GM18505 (cell line): ENCODE data around the gene CACNA1C.
"Not testable (repeated sequence)": the region's sequence is repeated elsewhere in the genome, so short reads cannot be mapped to it uniquely, and the experiment has no call there.

Experiments used
- ATAC-seq: cut with Tn5 transposase; IDR thresholded peaks from one replicate; pipeline ENCODE4 v1.9.1; 2021; ENCODE audit not compliant: unreplicated experiment
- POLR2A ChIP-seq: IDR thresholded peaks from 4 replicates; pipeline ENCODE4 v1.6.1; 2011; ENCODE audit warnings: borderline replicate concordance; ENCODE audit not compliant: insufficient read depth, insufficient read length; ENCODE audit errors: extremely low read depth

Gene CACNA1C

DNA sequence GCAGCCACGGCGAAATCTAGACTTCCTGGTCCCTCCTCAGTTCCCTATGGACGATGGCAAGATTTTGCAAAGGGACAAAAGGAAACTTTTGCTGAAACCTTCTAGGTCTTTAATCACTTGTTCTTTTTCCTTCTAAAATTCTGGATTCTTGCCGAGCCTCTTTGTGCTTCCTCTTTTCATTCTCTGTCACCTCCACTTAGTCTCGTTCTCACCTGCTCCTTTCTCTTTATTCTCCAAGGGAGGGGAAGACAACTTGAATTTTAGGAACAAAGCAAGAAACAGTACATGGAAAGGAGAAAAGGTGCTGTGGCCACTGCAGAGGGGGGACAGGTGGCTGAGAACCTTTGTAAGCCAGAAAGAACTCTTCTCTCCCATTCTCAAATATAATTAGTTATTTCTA lies 194.8 kb downstream of the CACNA1C start:
- ATAC-seq: no peak
- TF ChIP-seq POLR2A: no peak

DNA sequence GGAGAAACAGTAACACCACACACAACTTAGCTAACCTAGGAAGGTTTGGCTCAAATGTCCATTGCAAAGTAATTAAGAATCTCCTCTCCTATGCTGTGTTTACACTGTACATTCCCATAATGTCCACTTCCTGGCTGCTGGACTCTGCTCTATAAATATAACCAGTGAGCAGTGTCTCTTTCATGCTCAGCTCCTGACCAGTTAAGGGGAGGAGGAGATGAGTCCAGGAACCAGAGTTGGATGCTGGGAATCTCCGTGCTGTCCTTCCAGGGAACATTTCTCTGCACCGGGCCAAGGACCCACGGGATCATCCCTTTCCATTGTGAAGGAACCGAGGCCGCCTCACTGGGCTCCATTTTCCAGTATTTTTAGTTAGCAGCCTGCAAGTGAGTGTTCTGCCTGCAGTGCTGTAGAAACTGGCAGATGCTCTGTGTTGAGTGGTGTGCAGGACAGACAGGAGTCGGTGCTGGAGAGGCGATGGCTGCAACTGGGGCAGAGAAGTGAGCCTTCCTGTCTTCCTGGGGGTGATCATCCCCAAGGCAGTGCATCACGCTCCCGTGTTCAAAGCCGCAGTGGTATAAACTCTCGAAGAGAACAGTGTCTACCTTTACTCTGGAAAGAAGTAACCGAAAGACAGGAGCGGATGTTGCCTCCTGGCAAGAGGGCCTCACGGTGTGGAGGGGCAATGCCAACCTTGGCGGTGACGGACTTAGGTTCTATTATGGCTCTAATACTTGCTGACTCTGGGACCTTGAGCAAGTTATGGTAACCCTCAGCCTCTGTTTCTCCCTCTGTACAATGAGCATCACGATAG lies 195.5 kb downstream of the CACNA1C start:
- ATAC-seq: no peak
- no peak for TF ChIP-seq POLR2A

DNA sequence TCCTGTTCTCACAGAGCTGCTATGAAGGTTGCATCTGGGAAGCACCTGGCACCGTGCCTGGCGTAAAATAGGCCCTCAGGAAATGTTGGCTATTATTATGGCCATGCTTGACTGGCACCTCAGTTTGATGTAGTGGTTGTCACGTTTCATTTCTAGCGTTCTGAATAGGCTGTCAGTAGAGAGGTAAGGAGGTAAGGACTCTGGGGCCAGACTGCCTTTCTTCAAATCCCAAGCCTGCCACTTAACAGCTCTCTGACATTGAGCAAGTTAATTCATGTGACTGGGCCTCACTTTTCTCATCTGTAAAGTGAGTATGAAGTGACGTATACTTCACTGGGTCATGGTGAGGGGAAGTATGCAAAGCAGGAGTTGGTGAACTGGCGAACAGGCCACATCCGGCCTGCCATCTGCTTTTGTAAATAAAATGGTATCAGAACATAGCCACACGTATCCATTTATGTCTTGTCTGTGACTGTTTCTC lies 196.2 kb downstream of the CACNA1C start:
- peak; percentile 53 for ATAC-seq
- no peak for TF ChIP-seq POLR2A

DNA sequence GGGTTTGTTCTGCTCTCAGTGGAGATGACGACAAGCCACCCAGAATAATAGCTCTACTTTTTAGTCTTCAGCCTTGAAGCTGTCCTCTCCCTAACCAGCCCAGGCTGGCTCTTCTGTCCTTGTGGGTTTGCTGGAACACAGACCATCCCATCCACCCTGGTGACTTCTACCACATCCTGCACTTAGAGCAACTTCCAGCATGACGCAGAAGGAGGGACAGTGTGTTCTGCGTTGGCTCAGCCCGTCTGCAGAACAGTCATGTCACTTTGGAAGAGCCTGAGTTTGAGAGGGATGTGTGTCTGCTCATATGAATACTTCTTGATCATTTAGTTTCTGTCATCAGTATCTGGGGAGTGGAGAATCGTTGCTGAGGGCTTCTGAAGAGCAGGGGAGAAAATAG lies 198.0 kb downstream of the CACNA1C start:
- TF ChIP-seq POLR2A: no peak
- ATAC-seq: no peak

DNA sequence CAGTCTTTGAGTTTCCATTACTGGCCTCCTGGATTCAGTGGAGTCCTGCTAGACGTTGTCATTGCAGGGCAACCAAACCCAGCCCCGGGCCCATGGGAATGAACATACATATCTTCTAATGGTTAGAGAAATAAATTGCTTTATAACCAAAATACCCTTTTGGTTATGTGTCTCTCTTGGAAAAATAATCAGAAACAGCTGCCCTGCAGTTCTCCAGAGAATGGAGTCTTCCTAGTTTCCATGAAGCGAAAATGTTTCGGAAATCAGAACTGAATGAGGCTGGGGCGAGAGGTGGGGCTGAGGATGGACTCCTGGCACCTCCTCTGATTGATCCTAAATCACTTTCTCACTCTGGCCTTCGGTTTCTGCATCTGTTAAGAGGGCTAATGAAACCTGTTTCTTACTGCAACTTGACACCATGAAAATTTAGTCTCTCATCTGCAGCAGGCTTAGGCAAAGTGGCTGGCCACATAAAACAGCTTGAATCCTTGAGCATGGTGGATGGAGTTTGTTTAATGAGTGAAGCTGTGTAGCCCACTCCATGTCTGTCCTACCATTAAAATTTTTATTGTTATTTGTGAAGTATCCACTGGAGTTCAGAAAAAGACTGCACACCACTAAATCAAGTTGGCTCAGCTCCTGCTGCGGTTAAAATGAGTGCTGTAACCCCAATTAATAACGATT lies 198.9 kb downstream of the CACNA1C start:
- ATAC-seq: no peak
- no peak for TF ChIP-seq POLR2A

DNA sequence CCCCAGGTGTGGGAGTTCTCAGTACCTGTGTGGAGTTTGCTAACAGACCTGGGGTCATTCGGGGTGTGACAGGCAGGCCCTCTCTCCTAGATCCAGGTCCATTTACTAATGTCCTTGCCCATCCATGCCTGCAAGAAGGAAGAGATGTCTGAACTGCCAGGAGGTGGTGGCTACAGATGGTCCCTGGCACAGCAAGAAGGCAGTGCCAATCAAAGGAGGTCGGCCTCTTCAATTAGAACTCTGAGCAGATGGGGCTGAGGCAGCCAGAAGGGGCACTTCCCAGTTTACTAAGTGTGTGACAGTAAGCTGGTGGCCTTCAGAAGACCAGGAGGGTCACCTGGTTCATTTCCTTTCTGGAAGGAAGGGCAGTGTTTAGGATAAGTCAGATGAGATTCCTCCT lies 202.5 kb downstream of the CACNA1C start:
- no peak for TF ChIP-seq POLR2A

DNA sequence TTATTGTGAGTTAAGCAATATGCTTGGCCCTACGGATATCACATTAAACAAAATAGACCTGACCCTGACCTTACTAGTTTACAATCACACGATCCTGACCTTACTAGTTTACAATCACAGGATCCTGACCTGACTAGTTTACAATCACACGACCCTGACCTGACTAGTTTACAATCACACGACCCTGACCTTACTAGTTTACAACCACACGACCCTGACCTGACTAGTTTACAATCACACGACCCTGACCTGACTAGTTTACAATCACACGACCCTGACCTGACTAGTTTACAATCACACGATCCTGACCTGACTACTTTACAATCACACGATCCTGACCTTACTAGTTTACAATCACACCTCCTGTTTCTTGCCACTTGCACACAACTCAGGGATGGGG lies 202.9 kb downstream of the CACNA1C start:
- not testable (repeated sequence) for ATAC-seq

More for the DNA sequence above, 202.5 kb downstream of the CACNA1C start:
- ATAC-seq: no peak

DNA sequence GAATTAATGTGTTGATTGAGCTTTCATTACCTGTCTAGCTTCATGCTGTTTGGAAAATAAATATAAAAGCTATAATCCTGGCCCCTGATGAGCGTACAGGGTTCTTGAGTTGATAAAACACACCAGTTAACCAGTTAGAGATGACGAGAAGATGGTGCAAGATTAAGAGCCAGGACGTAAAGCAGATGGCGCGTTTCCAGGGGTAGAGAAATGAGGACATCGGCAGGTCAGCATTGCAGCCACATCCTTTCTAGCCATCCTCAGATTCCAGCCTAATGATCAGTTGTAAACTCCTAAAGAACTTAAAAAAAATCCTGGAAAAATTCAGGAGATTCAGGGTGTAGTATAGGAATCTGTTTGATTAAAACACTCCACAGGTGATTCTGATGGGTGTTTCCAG lies 203.7 kb downstream of the CACNA1C start:
- TF ChIP-seq POLR2A: no peak
- ATAC-seq: no peak

DNA sequence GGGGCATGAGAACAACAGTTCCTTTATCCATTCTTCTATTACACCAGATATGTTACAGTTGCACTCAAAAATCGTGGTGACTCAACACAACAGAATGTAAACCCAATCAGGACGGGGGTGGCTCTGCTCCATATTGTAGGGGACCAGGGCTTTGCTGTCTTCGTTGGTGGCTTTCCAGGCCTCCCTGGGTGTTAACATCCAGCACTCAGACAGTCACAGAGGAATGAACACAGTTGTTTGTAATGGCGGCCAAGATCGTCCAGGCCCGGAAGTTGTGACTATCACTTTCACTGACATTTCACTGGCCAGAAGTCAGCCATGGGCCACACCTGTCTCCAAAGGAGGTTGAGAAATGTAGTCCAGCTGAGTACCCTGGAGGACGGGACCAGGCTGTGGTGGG lies 204.1 kb downstream of the CACNA1C start:
- no peak for TF ChIP-seq POLR2A
- ATAC-seq: no peak

DNA sequence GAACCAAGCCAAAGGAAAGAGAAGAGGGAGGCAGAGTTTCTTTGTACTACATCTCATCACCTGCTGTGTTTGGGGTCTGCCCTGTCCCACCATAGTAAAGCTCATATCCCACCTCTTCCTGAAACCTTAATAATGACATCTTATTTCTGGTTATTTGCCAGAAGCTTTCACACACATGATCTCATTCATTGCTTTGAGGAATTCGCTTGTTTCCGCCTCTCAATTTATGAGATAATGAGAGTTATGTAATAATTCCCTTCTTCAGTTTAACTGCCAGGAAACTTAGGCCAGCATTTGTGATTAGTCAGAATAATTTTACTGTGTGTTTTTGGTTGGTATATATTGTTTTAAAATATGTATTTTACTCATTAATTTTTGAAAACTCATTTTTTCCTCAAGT lies 205.2 kb downstream of the CACNA1C start:
- no peak for ATAC-seq
- TF ChIP-seq POLR2A: no peak

DNA sequence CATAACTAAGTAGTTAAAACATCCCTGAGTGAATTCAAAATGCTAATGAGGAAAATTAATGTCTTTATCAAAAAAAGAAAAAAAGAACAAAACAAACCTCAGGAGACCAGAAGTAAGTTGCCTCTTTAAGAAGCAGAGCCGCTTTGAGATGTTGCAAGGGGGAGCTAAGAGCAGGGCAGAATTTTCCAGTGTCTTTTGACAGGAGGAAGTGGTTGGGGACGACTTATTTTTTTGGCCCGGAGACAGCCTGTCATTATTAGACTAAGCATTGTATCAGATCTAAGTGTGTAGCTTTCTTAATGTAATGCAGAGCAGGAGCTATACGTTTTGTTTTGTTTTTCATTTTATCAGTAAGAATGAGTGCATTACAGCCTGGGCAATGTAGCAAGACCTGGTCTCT lies 206.6 kb downstream of the CACNA1C start:
- no peak for ATAC-seq

DNA sequence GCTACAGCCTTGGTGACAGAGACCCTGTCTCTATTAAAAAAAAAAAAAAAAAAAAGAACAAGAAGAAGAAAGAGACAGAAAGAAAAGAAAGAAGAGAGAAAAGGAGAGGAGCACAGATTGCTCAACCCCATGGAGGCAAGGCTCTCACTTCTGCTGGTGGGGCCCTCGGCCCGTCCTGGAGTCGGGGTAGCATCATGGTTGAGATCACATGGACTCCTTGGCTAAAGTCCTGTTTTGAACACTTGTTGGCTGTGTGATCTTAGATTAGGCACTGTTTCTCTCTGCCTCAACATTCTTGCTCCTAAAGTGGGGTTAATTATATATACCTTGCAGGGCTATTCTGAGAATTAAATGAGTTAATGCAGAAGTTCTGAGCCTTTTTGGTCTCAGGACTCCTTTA lies 207.7 kb downstream of the CACNA1C start:
- TF ChIP-seq POLR2A: no peak
- ATAC-seq: no peak

More for the DNA sequence above, 206.6 kb downstream of the CACNA1C start:
- TF ChIP-seq POLR2A: no peak

DNA sequence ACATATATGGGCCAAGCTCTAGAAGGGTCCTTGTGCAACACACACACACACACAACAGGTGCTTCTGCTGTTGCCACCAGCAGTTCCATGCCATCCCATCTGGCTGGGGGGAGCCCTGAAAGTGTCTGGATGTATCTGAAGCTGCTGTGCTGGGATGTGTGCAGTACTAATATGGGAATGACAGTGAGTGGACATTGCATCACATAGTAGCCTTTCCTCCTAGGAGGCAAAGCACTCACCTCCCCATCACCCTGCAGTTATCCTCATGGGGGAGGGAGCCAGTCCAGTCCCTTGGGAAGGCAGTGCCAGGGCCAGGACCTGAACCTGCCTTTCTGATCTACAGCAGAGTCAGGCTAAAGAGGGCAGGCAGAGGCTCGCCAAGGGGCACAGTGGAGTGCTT lies 208.9 kb downstream of the CACNA1C start:
- ATAC-seq: no peak
- TF ChIP-seq POLR2A: no peak

DNA sequence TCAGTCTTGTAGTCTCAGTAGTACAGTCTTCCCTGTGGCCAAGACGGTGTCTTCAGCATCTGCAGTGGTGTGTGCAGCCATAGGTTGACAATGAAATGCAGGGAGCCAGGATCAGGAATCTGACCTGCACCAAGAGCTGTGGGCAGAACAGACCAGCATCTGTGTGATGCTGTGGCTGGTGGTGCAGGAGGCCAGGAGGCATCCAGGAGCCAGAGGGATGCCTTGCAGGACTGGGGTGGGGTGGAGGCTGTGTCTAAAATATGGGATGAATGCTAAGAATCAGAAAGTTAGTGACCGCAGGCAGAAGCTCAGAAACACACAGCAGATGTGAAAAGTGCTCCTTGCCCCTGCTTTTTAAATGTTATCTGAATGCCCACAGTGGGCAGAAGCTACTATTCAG lies 209.7 kb downstream of the CACNA1C start:
- ATAC-seq: no peak
- no peak for TF ChIP-seq POLR2A
